ENCODE results near the gene CYBRD1.

GRCh38 chr2:171533331-171533730 is 11.1 kb downstream of the CYBRD1 start:
- no peak for TF ChIP-seq CTCF (IDR thresholded peaks at IDR 0.05)
- no peak for TF ChIP-seq EZH2 (IDR thresholded peaks at IDR 0.05; ENCODE audit: borderline replicate concordance, insufficient read depth, low read depth, low read length, poor library complexity, severe bottlenecking)
